H1 (cell line): ENCODE measurements around the gene PDZRN3. TPM values are rescaled to one million over a fixed set of nuclear protein-coding genes. Genes with fewer than 3 reads are reported as not detected.

ENCODE experiments used
- BACH1 ChIP-seq: IDR thresholded peaks from 2 replicates; pipeline ENCODE4 v1.6.1; 2012; ENCODE audit warnings: low read length, improper control_type of control experiment
- CHD2 ChIP-seq: IDR thresholded peaks from 2 replicates; pipeline ENCODE4 v1.6.1; 2012; ENCODE audit warnings: low read length, improper control_type of control experiment
- CHD7 ChIP-seq: fragments of 300-600 bp; sonication (generic); IDR thresholded peaks from 2 replicates; pipeline ENCODE4 v1.7.1; 2012; ENCODE audit warnings: low read length, moderate library complexity, mild to moderate bottlenecking, inconsistent platforms; ENCODE audit not compliant: insufficient replicate concordance
- CREB1 ChIP-seq: IDR thresholded peaks from 2 replicates; pipeline ENCODE4 v1.6.1; 2012; ENCODE audit warnings: inconsistent platforms
- NANOG ChIP-seq: IDR thresholded peaks from 2 replicates; pipeline ENCODE4 v1.6.1; 2011; ENCODE audit warnings: low read length, low read depth, mild to moderate bottlenecking, inconsistent platforms; ENCODE audit not compliant: insufficient read depth, poor library complexity, severe bottlenecking
- SIRT6 ChIP-seq: IDR thresholded peaks from one replicate; pipeline ENCODE4 v1.7.1; 2012; ENCODE audit warnings: low read length, inconsistent platforms
- SP1 ChIP-seq: IDR thresholded peaks from 2 replicates; pipeline ENCODE4 v1.6.1; 2011; ENCODE audit warnings: low read depth, low read length
- SUZ12 ChIP-seq: fragments of 200-600 bp; sonication (generic); IDR thresholded peaks from 2 replicates; pipeline ENCODE4 v1.6.1; 2012; ENCODE audit warnings: mild to moderate bottlenecking, inconsistent platforms, low read length, moderate library complexity, mixed read lengths
- TAF1 ChIP-seq: IDR thresholded peaks from 2 replicates; pipeline ENCODE4 v1.6.1; 2011; ENCODE audit warnings: mild to moderate bottlenecking, low read depth, low read length
- TEAD4 ChIP-seq: IDR thresholded peaks from 2 replicates; pipeline ENCODE4 v1.6.1; 2012; ENCODE audit warnings: low read depth, low read length, inconsistent platforms, mixed read lengths
- USF2 ChIP-seq: IDR thresholded peaks from 2 replicates; pipeline ENCODE4 v1.6.1; 2011; ENCODE audit warnings: low read length, improper control_type of control experiment
- YY1 ChIP-seq: IDR thresholded peaks from 2 replicates; pipeline ENCODE4 v1.6.1; 2011; ENCODE audit warnings: low read depth, mild to moderate bottlenecking, low read length
- polyA plus RNA-seq, 7 experiments: library from polyadenylated mRNA; depleted of rRNA in 3 of 7; stranded (reverse) in 5 of 7; unstranded in 2 of 7; fragments of >200 nt in 5 of 7; fragments of 200-250 nt in 2 of 7; gene quantifications; 1 replicate in 5 of 7; 2 replicates in 1 of 7; 4 replicates in 1 of 7; pipeline versions ENCODE4 v1.2.1 to v1.2.3, GENCODE V29; 2011 to 2013; ENCODE audit warnings: missing spikeins in 2 of 7, mixed read lengths in 2 of 7
- total RNA-seq: library from RNA; stranded (reverse); fragmentation: NEBNext Ultra II Directional; extraction: Animal tissue kit (Norgen Biotek cat#: 25700); gene quantifications from 2 replicates; pipeline ENCODE4 v1.2.1, GENCODE V29; 2021

The PDZRN3 gene
- total and polyA plus RNA-seq, 2 of the 8 experiments (the other 6 are each of a cell fraction or from before 2014, with no cell fraction given), result 4.2 to 20.5 TPM

GRCh38 chr3:73385568-73385967 is 239.2 kb downstream of the PDZRN3 start (continued):
- TF ChIP-seq CHD7 (no peak), TAF1 (no peak), SUZ12 (no peak), CREB1 (no peak), TEAD4 (no peak), NANOG (no peak), BACH1 (no peak), CHD2 (no peak), YY1 (no peak), SIRT6 (no peak), SP1 (no peak), USF2 (no peak)
